OCI-LY1 (cell line): ENCODE results near the gene RNF224.

Experiments used
- CTCF ChIP-seq: fragments of 200-600 bp; sonication (generic), shearing (Covaris generic); IDR thresholded peaks from 2 replicates; pipeline ENCODE4 v1.5.1; 2017; ENCODE audit warnings: mild to moderate bottlenecking, antibody characterized with exemption, low read length, moderate library complexity, mixed read lengths
- EZH2 ChIP-seq: fragments of 200-600 bp; sonication (generic), shearing (Covaris generic); IDR thresholded peaks from 2 replicates; pipeline ENCODE4 v1.8.0; 2017; ENCODE audit warnings: borderline replicate concordance, mixed run types, mild to moderate bottlenecking, antibody characterized with exemption, low read length, moderate library complexity, mixed read lengths

- TF ChIP-seq CTCF: no peak
- no peak for TF ChIP-seq EZH2
These were observed 20.0 kb downstream of the RNF224 start for GRCh38 chr9:137247135-137247915.
